Smooth muscle cell of the brain vasculature (primary cell): ENCODE data around the gene PEMT.

Experiments
- DNase-seq: peaks from one replicate; pipeline ENCODE4 v3.0.0-alpha.2; 2012; ENCODE audit warnings: low read depth, low spot score

PEMT gene

GRCh38 chr17:17605083-17605728 is 13.7 kb upstream of the PEMT start:
- no peak for DNase-seq

- DNase-seq, result no peak
These were observed 12.4 kb upstream of the PEMT start for GRCh38 chr17:17603895-17604225.

- no peak for DNase-seq
These were observed 11.8 kb upstream of the PEMT start for GRCh38 chr17:17603178-17603894.

GRCh38 chr17:17599965-17600364 is 8.5 kb upstream of the PEMT start:
- no peak for DNase-seq

- no peak for DNase-seq
These were observed 6.5 kb upstream of the PEMT start for GRCh38 chr17:17598003-17598402.

GRCh38 chr17:17595755-17596154 is 4.2 kb upstream of the PEMT start:
- no peak for DNase-seq

- DNase-seq, result no peak
These were observed 1.7 kb upstream of the PEMT start for GRCh38 chr17:17593222-17593620.

- DNase-seq, result no peak
These were observed 589 bp downstream of the PEMT start for GRCh38 chr17:17590883-17591354.

GRCh38 chr17:17590141-17590751 is 1.3 kb downstream of the PEMT start:
- no peak for DNase-seq

GRCh38 chr17:17587614-17588337 is 3.7 kb downstream of the PEMT start:
- DNase-seq, result no peak

GRCh38 chr17:17582372-17582771 is 9.1 kb downstream of the PEMT start:
- no peak for DNase-seq

GRCh38 chr17:17581509-17581908 is 10.0 kb downstream of the PEMT start:
- no peak for DNase-seq

GRCh38 chr17:17580662-17581470 is 10.6 kb downstream of the PEMT start:
- DNase-seq, result no peak

GRCh38 chr17:17579691-17580090 is 11.8 kb downstream of the PEMT start:
- DNase-seq, result no peak

- DNase-seq, result no peak
These were observed 14.1 kb downstream of the PEMT start for GRCh38 chr17:17577373-17577772.

- DNase-seq, result no peak
These were observed 14.7 kb downstream of the PEMT start for GRCh38 chr17:17576772-17577234.

- no peak for DNase-seq
These were observed 15.9 kb downstream of the PEMT start for GRCh38 chr17:17575360-17576251.

GRCh38 chr17:17573912-17574311 is 17.6 kb downstream of the PEMT start:
- DNase-seq, result no peak

GRCh38 chr17:17572010-17572785 is 19.3 kb downstream of the PEMT start:
- DNase-seq, result no peak
